Astrocyte of the spinal cord (primary cell): ENCODE measurements around the gene NOXO1.
A peak's percentile ranks its signal among the peaks of the same experiment; 100 is the strongest.

Experiments
- DNase-seq: peaks from one replicate; pipeline ENCODE4 v3.0.0; 2011; ENCODE audit warnings: low read depth, low spot score
- H3K4me3 ChIP-seq: 2 replicates; pipeline ENCODE4 v1.5.1; 2011; ENCODE audit warnings: low read depth, mild to moderate bottlenecking, low read length, moderate library complexity
- CTCF ChIP-seq: IDR thresholded peaks from 2 replicates; pipeline ENCODE4 v1.5.1; 2012; ENCODE audit warnings: low read depth, mild to moderate bottlenecking, low read length, inconsistent platforms
- in situ Hi-C: cut with HindIII; loops from 2 replicates; pipeline ENCODE4 v1.10.0; 2017; ENCODE audit warnings: low sequenced_read_pairs

Gene NOXO1

GRCh38 chr16:1938316-1938715 is 43.0 kb downstream of the NOXO1 start:
- H3K4me3 ChIP-seq = no peak overlapping the region
- no peak for DNase-seq
- in situ Hi-C loops = no loop called here
- TF ChIP-seq CTCF = no peak

- H3K4me3 ChIP-seq = no peak overlapping the region
- no peak for DNase-seq
- in situ Hi-C loops = no loop called here
- no peak for TF ChIP-seq CTCF
These were observed 44.3 kb downstream of the NOXO1 start for GRCh38 chr16:1936945-1937479.

GRCh38 chr16:1933097-1933661 is 48.1 kb downstream of the NOXO1 start:
- H3K4me3 ChIP-seq = no peak overlapping the region
- TF ChIP-seq CTCF = no peak
- in situ Hi-C loops = no loop called here
- no peak for DNase-seq

GRCh38 chr16:1932050-1933028 is 48.9 kb downstream of the NOXO1 start:
- in situ Hi-C loops = no loop called here
- no peak overlapping the region for H3K4me3 ChIP-seq
- TF ChIP-seq CTCF = peak; percentile 19
- no peak for DNase-seq

- no peak overlapping the region for H3K4me3 ChIP-seq
- TF ChIP-seq CTCF = no peak
- in situ Hi-C loops = no loop called here
- no peak for DNase-seq
These were observed 50.9 kb downstream of the NOXO1 start for GRCh38 chr16:1930338-1930720.

GRCh38 chr16:1929578-1930337 is 51.5 kb downstream of the NOXO1 start:
- in situ Hi-C loops = no loop called here
- H3K4me3 ChIP-seq = peak overlapping the region; percentile 41
- peak; percentile 66 for TF ChIP-seq CTCF
- DNase-seq = peak; percentile 75
